ENCODE measurements around the gene RUBCNL. TPM values are rescaled to one million over a fixed set of nuclear protein-coding genes. Genes with fewer than 3 reads are reported as not detected.

The RUBCNL gene
- total RNA-seq, 2 experiments from 2014 or later = 0.36 to 0.69 TPM

Other genes with a start within 250 kb of the RUBCNL start
- 100 to 1,000 TPM; 266 to 276 TPM for gene LCP1, start 205.1 kb downstream of the RUBCNL start, total RNA-seq
- gene LRRC63, start 175.3 kb downstream of the RUBCNL start, total RNA-seq = under 1 TPM in 1 of 2 experiments, not detected in 1; 0.17 TPM
- gene LRCH1, start 165.9 kb upstream of the RUBCNL start, total RNA-seq = 10 to 100 TPM; 13.4 to 14.7 TPM

Measured in CD4-positive, alpha-beta T cell (primary cell).